Stimulated activated CD4-positive, alpha-beta T cell treated with anti-CD3 and anti-CD28 coated beads, Interleukin-4, amount 100 ng/mL, for 1 hour (primary cell): ENCODE data around the gene SLC11A1.

Experiments
- DNase-seq: peaks from one replicate; pipeline ENCODE4 v3.0.0-alpha.2; 2020

SLC11A1 gene

GRCh38 chr2:218381916-218382366 is at the start of gene SLC11A1:
Gene SLC11A1, plus strand, starts transcription at chr2:218382273. Its CDS starts 96 bp downstream, at chr2:218382369.
- DNase-seq, result no peak

- no peak for DNase-seq
Measured at GRCh38 chr2:218332288-218332687, 49.8 kb upstream of the SLC11A1 start.

- no peak for DNase-seq
Measured at GRCh38 chr2:218332920-218333645, 49.0 kb upstream of the SLC11A1 start.

- no peak for DNase-seq
Measured at GRCh38 chr2:218334531-218334930, 47.5 kb upstream of the SLC11A1 start.

- DNase-seq, result no peak
Measured at GRCh38 chr2:218340656-218341055, 41.4 kb upstream of the SLC11A1 start.

GRCh38 chr2:218341381-218341780 is 40.7 kb upstream of the SLC11A1 start:
- DNase-seq, result no peak

GRCh38 chr2:218342837-218343236 is 39.2 kb upstream of the SLC11A1 start:
- DNase-seq, result no peak

GRCh38 chr2:218343591-218343990 is 38.5 kb upstream of the SLC11A1 start:
- no peak for DNase-seq

- DNase-seq, result no peak
Measured at GRCh38 chr2:218344090-218344754, 37.9 kb upstream of the SLC11A1 start.

- no peak for DNase-seq
Measured at GRCh38 chr2:218344755-218345417, 37.2 kb upstream of the SLC11A1 start.

- DNase-seq, result no peak
Measured at GRCh38 chr2:218345491-218346236, 36.4 kb upstream of the SLC11A1 start.

GRCh38 chr2:218347172-218347571 is 34.9 kb upstream of the SLC11A1 start:
- no peak for DNase-seq

- no peak for DNase-seq
Measured at GRCh38 chr2:218354045-218354444, 28.0 kb upstream of the SLC11A1 start.

GRCh38 chr2:218354850-218355443 is 27.1 kb upstream of the SLC11A1 start:
- DNase-seq, result no peak

- DNase-seq, result no peak
Measured at GRCh38 chr2:218357236-218358177, 24.6 kb upstream of the SLC11A1 start.

- DNase-seq, result no peak
Measured at GRCh38 chr2:218360453-218360852, 21.6 kb upstream of the SLC11A1 start.

GRCh38 chr2:218362606-218363005 is 19.5 kb upstream of the SLC11A1 start:
- DNase-seq, result no peak

GRCh38 chr2:218363736-218364135 is 18.3 kb upstream of the SLC11A1 start:
- DNase-seq, result no peak

- DNase-seq, result no peak
Measured at GRCh38 chr2:218364196-218364595, 17.9 kb upstream of the SLC11A1 start.

- no peak for DNase-seq
Measured at GRCh38 chr2:218366621-218367414, 15.3 kb upstream of the SLC11A1 start.
